ENCODE measurements around the gene MRI1.

Gene MRI1

DNA sequence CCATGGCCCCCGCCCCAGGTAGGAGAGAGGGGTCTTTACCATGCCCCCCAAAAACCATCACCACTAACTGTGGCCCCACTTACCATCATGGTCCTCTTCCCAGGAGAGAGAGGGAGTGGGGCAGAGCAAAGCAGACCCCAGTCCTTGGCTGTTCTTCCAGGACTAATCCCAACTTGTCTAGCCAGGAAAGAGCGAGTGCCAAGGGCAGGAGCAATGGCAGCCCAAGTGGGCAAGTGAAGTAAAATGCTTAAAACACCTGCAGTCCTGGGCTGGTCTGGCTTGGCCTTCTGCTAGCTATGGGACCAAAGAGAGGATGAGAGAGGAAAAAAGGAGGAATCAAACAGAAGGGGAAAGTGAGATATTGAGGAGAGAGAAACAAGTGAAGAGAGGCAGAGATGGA is 48.8 kb downstream of the MRI1 start:
- TF ChIP-seq, protein P1, sequence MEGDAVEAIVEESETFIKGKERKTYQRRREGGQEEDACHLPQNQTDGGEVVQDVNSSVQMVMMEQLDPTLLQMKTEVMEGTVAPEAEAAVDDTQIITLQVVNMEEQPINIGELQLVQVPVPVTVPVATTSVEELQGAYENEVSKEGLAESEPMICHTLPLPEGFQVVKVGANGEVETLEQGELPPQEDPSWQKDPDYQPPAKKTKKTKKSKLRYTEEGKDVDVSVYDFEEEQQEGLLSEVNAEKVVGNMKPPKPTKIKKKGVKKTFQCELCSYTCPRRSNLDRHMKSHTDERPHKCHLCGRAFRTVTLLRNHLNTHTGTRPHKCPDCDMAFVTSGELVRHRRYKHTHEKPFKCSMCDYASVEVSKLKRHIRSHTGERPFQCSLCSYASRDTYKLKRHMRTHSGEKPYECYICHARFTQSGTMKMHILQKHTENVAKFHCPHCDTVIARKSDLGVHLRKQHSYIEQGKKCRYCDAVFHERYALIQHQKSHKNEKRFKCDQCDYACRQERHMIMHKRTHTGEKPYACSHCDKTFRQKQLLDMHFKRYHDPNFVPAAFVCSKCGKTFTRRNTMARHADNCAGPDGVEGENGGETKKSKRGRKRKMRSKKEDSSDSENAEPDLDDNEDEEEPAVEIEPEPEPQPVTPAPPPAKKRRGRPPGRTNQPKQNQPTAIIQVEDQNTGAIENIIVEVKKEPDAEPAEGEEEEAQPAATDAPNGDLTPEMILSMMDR (IDR thresholded peaks at IDR 0.05; ENCODE audit: low read depth, low read length): no peak

DNA sequence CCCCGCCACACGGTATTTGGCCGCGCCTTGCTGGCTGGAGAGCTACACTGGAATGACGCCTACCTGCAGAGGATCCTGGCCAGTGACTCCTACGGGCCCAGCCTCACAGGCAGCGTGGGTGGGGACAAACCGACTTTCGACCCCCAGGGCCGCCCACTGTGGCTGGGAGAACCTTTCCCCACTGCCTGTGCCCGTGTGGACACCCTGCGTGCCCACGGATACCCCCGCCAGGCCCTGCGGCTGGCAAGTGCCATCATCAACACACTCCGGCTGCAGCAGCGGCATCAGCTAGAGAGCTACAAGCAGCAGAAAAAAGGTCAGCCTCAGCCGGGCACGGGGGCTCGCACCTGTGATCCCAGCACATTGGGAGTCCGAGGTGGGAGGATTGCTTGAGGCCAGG is 50.2 kb downstream of the MRI1 start:
- no peak for DNase-seq
- Histone ChIP-seq H3K9me3 (ENCODE audit: severe bottlenecking) (peaks cover 4% of the 10 kb centered on the region), H3K36me3 (peaks cover 36% of the 10 kb centered on the region), H3K27ac (no peak overlapping the region), H3K4me3 (ENCODE audit: low read depth, low read length) (no peak overlapping the region), H3K27me3 (ENCODE audit: insufficient read depth, low read depth, severe bottlenecking) (no peaks in the 10 kb centered on the region)
- TF ChIP-seq, protein P1 (IDR thresholded peaks at IDR 0.05; ENCODE audit: low read depth, low read length): no peak

More for the DNA sequence above, 48.8 kb downstream of the MRI1 start:
- no peaks in the 10 kb centered on the region for H3K27me3 ChIP-seq (ENCODE audit: insufficient read depth, low read depth, severe bottlenecking)
- no peak overlapping the region for H3K4me3 ChIP-seq (ENCODE audit: low read depth, low read length)
- peak overlapping the region; percentile 66 for H3K27ac ChIP-seq
- H3K36me3 ChIP-seq: peaks cover 43% of the 10 kb centered on the region
- DNase-seq: no peak
- H3K9me3 ChIP-seq (ENCODE audit: severe bottlenecking): peaks cover 4% of the 10 kb centered on the region

DNA sequence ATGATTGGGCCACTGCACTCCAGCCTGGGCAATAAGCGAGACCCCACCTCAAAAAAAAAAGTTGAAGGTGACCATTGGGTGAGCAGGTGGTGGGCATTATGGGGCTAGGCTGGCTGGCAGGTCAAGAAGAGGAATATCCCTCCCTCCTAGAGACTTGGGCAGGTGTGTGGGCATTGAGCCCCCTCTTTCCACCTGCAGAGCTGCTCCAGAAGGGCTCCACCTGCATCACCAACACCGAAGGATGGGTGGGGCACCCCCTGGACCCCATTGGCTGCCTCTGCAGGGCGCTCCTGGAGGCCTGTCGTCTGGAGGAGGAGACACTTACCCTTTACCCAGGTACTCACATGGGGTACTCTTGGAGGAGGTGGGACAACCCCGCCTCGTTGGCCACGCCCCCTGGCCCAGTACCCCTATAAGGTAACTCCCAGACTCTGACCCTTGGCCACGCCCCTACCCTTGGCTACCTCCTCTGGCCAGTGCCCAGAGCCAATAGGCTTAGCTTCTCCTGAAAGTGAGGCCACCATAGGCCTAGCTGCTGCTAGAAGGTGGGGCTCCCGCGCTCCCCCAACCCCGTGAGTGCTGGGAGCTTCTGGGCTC is 52.8 kb downstream of the MRI1 start:
- Histone ChIP-seq H3K9me3 (ENCODE audit: severe bottlenecking) (peaks cover 4% of the 10 kb centered on the region), H3K36me3 (peaks cover 49% of the 10 kb centered on the region), H3K27ac (no peak overlapping the region), H3K4me3 (ENCODE audit: low read depth, low read length) (no peak overlapping the region), H3K27me3 (ENCODE audit: insufficient read depth, low read depth, severe bottlenecking) (no peaks in the 10 kb centered on the region)
- TF ChIP-seq, protein P1 (IDR thresholded peaks at IDR 0.05; ENCODE audit: low read depth, low read length): no peak
- DNase-seq: no peak

DNA sequence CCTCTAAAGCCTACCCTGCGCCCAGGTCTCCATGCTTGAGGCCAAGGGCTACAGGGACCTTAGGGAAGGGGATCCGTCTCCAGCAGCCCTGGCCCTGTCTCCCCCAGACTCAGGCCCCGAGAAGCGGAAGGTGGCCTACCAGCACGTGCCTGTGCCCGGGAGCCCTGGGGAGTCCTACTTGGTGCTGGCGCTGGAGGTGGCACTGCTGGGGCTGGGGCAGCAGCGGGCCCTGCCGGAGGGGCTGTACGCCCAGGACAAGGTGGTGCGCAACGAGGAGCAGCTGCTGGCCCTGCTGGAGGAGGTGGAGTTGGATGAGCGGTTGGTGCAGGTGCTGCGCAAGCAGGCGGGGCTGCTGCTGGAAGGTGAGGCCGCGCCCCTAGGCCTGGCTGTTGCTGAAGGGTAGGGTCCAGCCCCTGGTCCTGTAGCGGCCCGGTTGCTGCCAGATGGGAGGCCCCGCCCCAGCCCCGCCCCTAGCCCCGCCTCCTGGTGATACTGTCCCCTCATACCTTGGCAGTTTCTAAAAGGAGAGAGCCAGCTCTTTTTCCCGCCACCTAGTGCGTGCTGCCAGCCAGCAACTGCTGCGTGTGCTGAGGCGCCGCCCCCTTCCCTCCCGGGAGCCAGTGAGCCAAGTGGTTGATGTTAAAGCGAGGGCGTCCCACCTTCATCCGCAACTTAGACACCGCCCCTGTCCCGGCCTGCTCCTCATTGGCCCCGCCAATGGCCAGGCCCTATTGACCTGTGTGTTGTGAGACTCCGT is 53.5 kb downstream of the MRI1 start:
- H3K4me3 ChIP-seq (ENCODE audit: low read depth, low read length): no peak overlapping the region
- TF ChIP-seq, protein P1 (IDR thresholded peaks at IDR 0.05; ENCODE audit: low read depth, low read length): no peak
- H3K27ac ChIP-seq: no peak overlapping the region
- peaks cover 47% of the 10 kb centered on the region for H3K36me3 ChIP-seq
- H3K27me3 ChIP-seq (ENCODE audit: insufficient read depth, low read depth, severe bottlenecking): no peaks in the 10 kb centered on the region
- no peak for DNase-seq
- H3K9me3 ChIP-seq (ENCODE audit: severe bottlenecking): peaks cover 4% of the 10 kb centered on the region

DNA sequence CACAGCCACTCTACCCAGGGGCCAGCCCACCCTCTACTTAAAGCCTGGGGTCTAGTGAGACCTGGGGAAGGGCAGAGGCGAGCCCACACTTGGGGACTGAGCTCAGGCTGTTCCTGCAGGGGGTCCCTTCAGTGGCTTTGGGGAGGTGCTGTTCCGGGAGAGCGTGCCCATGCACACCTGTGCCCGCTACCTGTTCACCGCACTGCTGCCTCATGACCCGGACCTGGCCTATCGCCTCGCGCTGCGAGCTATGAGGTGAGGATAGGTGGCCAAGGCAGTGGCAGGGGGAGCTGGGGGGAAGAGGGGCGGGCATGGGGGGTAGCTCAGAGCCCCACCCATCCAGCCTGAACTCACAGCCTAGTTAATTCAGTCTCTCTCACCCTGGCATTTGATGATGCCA is 54.9 kb downstream of the MRI1 start:
- no peak overlapping the region for H3K27ac ChIP-seq
- no peak overlapping the region for H3K4me3 ChIP-seq (ENCODE audit: low read depth, low read length)
- no peaks in the 10 kb centered on the region for H3K27me3 ChIP-seq (ENCODE audit: insufficient read depth, low read depth, severe bottlenecking)
- no peak for DNase-seq
- H3K9me3 ChIP-seq (ENCODE audit: severe bottlenecking): no peaks in the 10 kb centered on the region
- TF ChIP-seq, protein P1 (IDR thresholded peaks at IDR 0.05; ENCODE audit: low read depth, low read length): no peak
- peaks cover 45% of the 10 kb centered on the region for H3K36me3 ChIP-seq
